Keratinocyte (primary cell): ENCODE measurements around the gene YWHAE. TPM values are rescaled to one million over a fixed set of nuclear protein-coding genes. Genes with fewer than 3 reads are reported as not detected.

Experiments
- DNase-seq: peaks from one replicate; pipeline ENCODE4 v3.0.0-alpha.2; 2011; ENCODE audit warnings: low read depth, missing footprints, low spot score
- FAIRE-seq: peaks from 2 replicates; lab custom pipeline; 2011; peaks lifted over from hg19 to GRCh38; lab: Jason Lieb, UNC
- H2AFZ ChIP-seq: 2 replicates; pipeline ENCODE4 v1.6.0; 2012; ENCODE audit warnings: low read length, control low read depth, inconsistent platforms; ENCODE audit not compliant: control insufficient read depth
- H3K27ac ChIP-seq: 2 replicates; pipeline ENCODE4 v1.5.1; 2011; ENCODE audit warnings: low read length; ENCODE audit not compliant: control insufficient read depth, insufficient read depth
- H3K27me3 ChIP-seq: 3 replicates; pipeline ENCODE4 v1.6.0; 2011; ENCODE audit warnings: low read length; ENCODE audit not compliant: control insufficient read depth, insufficient read depth; ENCODE audit errors: extremely low read depth
- H3K36me3 ChIP-seq, 2 experiments: 2 replicates in 1 of 2; 3 replicates in 1 of 2; pipeline ENCODE4 v1.5.1; 2011; ENCODE audit warnings: low read length in 2 of 2, mild to moderate bottlenecking in 1 of 2; ENCODE audit not compliant: control insufficient read depth in 2 of 2, insufficient read depth in 2 of 2; ENCODE audit errors: extremely low read depth in 1 of 2
- H3K4me1 ChIP-seq: 3 replicates; pipeline ENCODE4 v1.5.1; 2011; ENCODE audit warnings: low read length; ENCODE audit not compliant: control insufficient read depth, insufficient read depth; ENCODE audit errors: extremely low read depth
- H3K4me2 ChIP-seq: 3 replicates; pipeline ENCODE4 v1.6.0; 2011; ENCODE audit warnings: low read depth, low read length; ENCODE audit not compliant: control insufficient read depth, insufficient read depth; ENCODE audit errors: extremely low read depth
- H3K4me3 ChIP-seq, 3 experiments: fragments of 200-600 bp in 1 of 3; sonication (generic) in 1 of 3; 2 replicates in 2 of 3; 3 replicates in 1 of 3; pipeline ENCODE4 v1.5.1; 2011 to 2016; ENCODE audit warnings: low read length in 3 of 3, mild to moderate bottlenecking in 3 of 3, control low read depth in 2 of 3, inconsistent platforms in 1 of 3, low read depth in 1 of 3, mixed read lengths in 1 of 3, mixed run types in 1 of 3, moderate library complexity in 1 of 3; ENCODE audit not compliant: control insufficient read depth in 2 of 3, insufficient read depth in 2 of 3; ENCODE audit errors: extremely low read depth in 1 of 3
- H3K79me2 ChIP-seq: 2 replicates; pipeline ENCODE4 v1.6.0; 2012; ENCODE audit warnings: low read length; ENCODE audit not compliant: control insufficient read depth, insufficient read depth
- H3K9ac ChIP-seq: 3 replicates; pipeline ENCODE4 v1.6.0; 2011; ENCODE audit warnings: low read length; ENCODE audit not compliant: control insufficient read depth, insufficient read depth; ENCODE audit errors: extremely low read depth
- H3K9me1 ChIP-seq: 3 replicates; pipeline ENCODE4 v1.6.0; 2011; ENCODE audit warnings: low read length; ENCODE audit not compliant: control insufficient read depth, insufficient read depth; ENCODE audit errors: extremely low read depth
- H3K9me3 ChIP-seq: 2 replicates; pipeline ENCODE4 v1.5.1; 2012; ENCODE audit warnings: low read depth, low read length; ENCODE audit not compliant: control insufficient read depth
- H4K20me1 ChIP-seq: 3 replicates; pipeline ENCODE4 v1.6.0; 2011; ENCODE audit warnings: low read length; ENCODE audit not compliant: control insufficient read depth, insufficient read depth; ENCODE audit errors: extremely low read depth
- CTCF ChIP-seq, 3 experiments: IDR thresholded peaks in 1 of 3; conservative IDR thresholded peaks in 1 of 3; optimal IDR thresholded peaks in 1 of 3; 2 replicates in 2 of 3; 3 replicates in 1 of 3; pipeline versions ENCODE3 to v1.5.1; 2011; ENCODE audit warnings: low read length in 3 of 3, mild to moderate bottlenecking in 3 of 3, moderate library complexity in 2 of 3, control low read depth in 1 of 3, inconsistent platforms in 1 of 3; ENCODE audit not compliant: insufficient read depth in 2 of 3; ENCODE audit errors: extremely low read depth in 1 of 3
- EZH2 ChIP-seq: IDR thresholded peaks from one replicate; pipeline ENCODE4 v1.6.1; 2012; ENCODE audit warnings: inconsistent platforms, mild to moderate bottlenecking, low read length, moderate library complexity
- dilution Hi-C: fragments of 300-500 bp; cut with MboI; formaldehyde crosslinking; loops from one replicate; pipeline ENCODE4 v1.7.0; 2020; ENCODE audit warnings: low sequenced_read_pairs; ENCODE audit not compliant: extremely low pct_ligation_motif_present
- polyA plus RNA-seq, 5 experiments: library from polyadenylated mRNA; depleted of rRNA in 3 of 5; stranded (reverse) in 3 of 5; stranded (forward) in 1 of 5; unstranded in 1 of 5; fragments of >200 nt; gene quantifications; 1 replicate in 1 of 5; 2 replicates in 3 of 5; 3 replicates in 1 of 5; pipeline versions ENCODE4 v1.2.1 to v1.2.3, GENCODE V29; 2011 to 2012; ENCODE audit warnings: missing spikeins in 2 of 5, low read depth in 1 of 5, low replicate concordance in 1 of 5

YWHAE gene
- polyA plus RNA-seq, 1 donor (not counting 4 experiments of a cell fraction or from before 2014, with no cell fraction given) = 739 TPM

GRCh38 chr17:1328437-1328836 is 71.6 kb downstream of the YWHAE start:
- no peak overlapping the region for H2AFZ ChIP-seq
- H3K27me3 ChIP-seq = peaks cover 3% of the 10 kb centered on the region
- H3K4me3 ChIP-seq = no peak overlapping the region
- H4K20me1 ChIP-seq = no peaks in the 10 kb centered on the region
- dilution Hi-C loops = no loop called here
- H3K9me3 ChIP-seq = no peaks in the 10 kb centered on the region
- no peaks in the 10 kb centered on the region for H3K36me3 ChIP-seq
- H3K4me2 ChIP-seq = no peak overlapping the region
- no peaks in the 10 kb centered on the region for H3K79me2 ChIP-seq
- no peak overlapping the region for H3K27ac ChIP-seq
- no peak overlapping the region for H3K9ac ChIP-seq
- no peaks in the 10 kb centered on the region for H3K9me1 ChIP-seq
- no peak for FAIRE-seq
- TF ChIP-seq CTCF (optimal IDR thresholded peaks at IDR 0.05 in 1 of 3, IDR thresholded peaks at IDR 0.05 in 1 of 3, conservative IDR thresholded peaks at IDR 0.05 in 1 of 3; ENCODE audit: extremely low read depth in 1 of 3, insufficient read depth in 2 of 3, low read length in 3 of 3) = no peak
- TF ChIP-seq EZH2 = no peak
- DNase-seq = no peak
- H3K4me1 ChIP-seq = no peaks in the 10 kb centered on the region

GRCh38 chr17:1325766-1326165 is 74.3 kb downstream of the YWHAE start:
- Histone ChIP-seq H3K4me1 (no peaks in the 10 kb centered on the region), H3K4me3 (no peak overlapping the region), H3K27ac (no peak overlapping the region), H3K9ac (no peak overlapping the region), H3K4me2 (no peak overlapping the region), H4K20me1 (no peaks in the 10 kb centered on the region), H3K9me1 (no peaks in the 10 kb centered on the region), H3K79me2 (no peaks in the 10 kb centered on the region), H3K27me3 (peaks cover 3% of the 10 kb centered on the region), H3K9me3 (no peaks in the 10 kb centered on the region), H2AFZ (no peak overlapping the region), H3K36me3 (no peaks in the 10 kb centered on the region)
- dilution Hi-C loops = no loop called here
- TF ChIP-seq CTCF (optimal IDR thresholded peaks at IDR 0.05 in 1 of 3, IDR thresholded peaks at IDR 0.05 in 1 of 3, conservative IDR thresholded peaks at IDR 0.05 in 1 of 3; ENCODE audit: extremely low read depth in 1 of 3, insufficient read depth in 2 of 3, low read length in 3 of 3) = no peak
- no peak for TF ChIP-seq EZH2
- FAIRE-seq = no peak
- no peak for DNase-seq
